Endothelial cell (in vitro differentiated cells): ENCODE measurements around the gene SMIM14. TPM values are rescaled to one million over a fixed set of nuclear protein-coding genes. Genes with fewer than 3 reads are reported as not detected.
"Not testable (repeated sequence)": the region's sequence is repeated elsewhere in the genome, so short reads cannot be mapped to it uniquely, and the experiment has no call there.

Experiments used
- DNase-seq: peaks from one replicate; pipeline ENCODE4 v3.0.0; 2021; ENCODE audit warnings: low spot score
- H3K27ac Mint-ChIP-seq: one replicate; pipeline ENCODE4 v1.8.0; 2021; ENCODE audit warnings: mixed read lengths, inconsistent platforms; ENCODE audit not compliant: unreplicated experiment
- H3K27me3 Mint-ChIP-seq: one replicate; pipeline ENCODE4 v1.8.0; 2021; ENCODE audit warnings: mild to moderate bottlenecking, moderate library complexity, mixed read lengths, inconsistent platforms; ENCODE audit not compliant: unreplicated experiment
- H3K36me3 Mint-ChIP-seq: one replicate; pipeline ENCODE4 v1.8.0; 2021; ENCODE audit warnings: mild to moderate bottlenecking, low read depth, mixed read lengths, inconsistent platforms; ENCODE audit not compliant: unreplicated experiment
- H3K4me1 Mint-ChIP-seq: one replicate; pipeline ENCODE4 v1.8.0; 2021; ENCODE audit warnings: mild to moderate bottlenecking, mixed read lengths, inconsistent platforms; ENCODE audit not compliant: unreplicated experiment
- H3K4me3 Mint-ChIP-seq: one replicate; pipeline ENCODE4 v1.8.0; 2021; ENCODE audit warnings: mild to moderate bottlenecking, mixed read lengths, inconsistent platforms; ENCODE audit not compliant: unreplicated experiment
- H3K9me3 Mint-ChIP-seq: one replicate; pipeline ENCODE4 v1.8.0; 2021; ENCODE audit warnings: mixed read lengths, inconsistent platforms; ENCODE audit not compliant: unreplicated experiment
- total RNA-seq: library from RNA; stranded (reverse); fragmentation: NEBNext Ultra II Directional; extraction: Animal tissue kit (Norgen Biotek cat#: 25700); gene quantifications from one replicate; pipeline ENCODE4 v1.2.1, GENCODE V29; 2021; ENCODE audit not compliant: unreplicated experiment
- TF ChIP-seq, protein P1 (sequence below): fragments of 200-600 bp; sonication (generic); IDR thresholded peaks from one replicate; pipeline ENCODE4 v1.5.0; 2021; ENCODE audit warnings: antibody characterized with exemption; ENCODE audit not compliant: unreplicated experiment

SMIM14 gene
- total RNA-seq, 1 donor from 2014 or later: 19.4 TPM

- H3K27me3 Mint-ChIP-seq: no peaks in the 10 kb centered on the region
- no peaks in the 10 kb centered on the region for H3K36me3 Mint-ChIP-seq
- no peaks in the 10 kb centered on the region for H3K4me1 Mint-ChIP-seq
- no peak overlapping the region for H3K27ac Mint-ChIP-seq
- no peaks in the 10 kb centered on the region for H3K9me3 Mint-ChIP-seq
- TF ChIP-seq, protein P1, sequence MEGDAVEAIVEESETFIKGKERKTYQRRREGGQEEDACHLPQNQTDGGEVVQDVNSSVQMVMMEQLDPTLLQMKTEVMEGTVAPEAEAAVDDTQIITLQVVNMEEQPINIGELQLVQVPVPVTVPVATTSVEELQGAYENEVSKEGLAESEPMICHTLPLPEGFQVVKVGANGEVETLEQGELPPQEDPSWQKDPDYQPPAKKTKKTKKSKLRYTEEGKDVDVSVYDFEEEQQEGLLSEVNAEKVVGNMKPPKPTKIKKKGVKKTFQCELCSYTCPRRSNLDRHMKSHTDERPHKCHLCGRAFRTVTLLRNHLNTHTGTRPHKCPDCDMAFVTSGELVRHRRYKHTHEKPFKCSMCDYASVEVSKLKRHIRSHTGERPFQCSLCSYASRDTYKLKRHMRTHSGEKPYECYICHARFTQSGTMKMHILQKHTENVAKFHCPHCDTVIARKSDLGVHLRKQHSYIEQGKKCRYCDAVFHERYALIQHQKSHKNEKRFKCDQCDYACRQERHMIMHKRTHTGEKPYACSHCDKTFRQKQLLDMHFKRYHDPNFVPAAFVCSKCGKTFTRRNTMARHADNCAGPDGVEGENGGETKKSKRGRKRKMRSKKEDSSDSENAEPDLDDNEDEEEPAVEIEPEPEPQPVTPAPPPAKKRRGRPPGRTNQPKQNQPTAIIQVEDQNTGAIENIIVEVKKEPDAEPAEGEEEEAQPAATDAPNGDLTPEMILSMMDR: no peak
- H3K4me3 Mint-ChIP-seq: no peak overlapping the region
- no peak for DNase-seq
Measured at GRCh38 chr4:39518484-39518883, 120.2 kb downstream of the SMIM14 start.

- H3K36me3 Mint-ChIP-seq: peaks cover 6% of the 10 kb centered on the region
- H3K27ac Mint-ChIP-seq: no peak overlapping the region
- H3K27me3 Mint-ChIP-seq: no peaks in the 10 kb centered on the region
- no peak overlapping the region for H3K4me3 Mint-ChIP-seq
- TF ChIP-seq, protein P1: no peak
- no peak for DNase-seq
- H3K9me3 Mint-ChIP-seq: no peaks in the 10 kb centered on the region
- H3K4me1 Mint-ChIP-seq: no peaks in the 10 kb centered on the region
Measured at GRCh38 chr4:39516407-39516966, 122.2 kb downstream of the SMIM14 start.

- not testable (repeated sequence) for H3K4me1 Mint-ChIP-seq, DNase-seq, H3K27ac Mint-ChIP-seq, H3K36me3 Mint-ChIP-seq, H3K9me3 Mint-ChIP-seq, H3K27me3 Mint-ChIP-seq, H3K4me3 Mint-ChIP-seq
Measured at GRCh38 chr4:39515669-39516401, 122.8 kb downstream of the SMIM14 start.

DNA sequence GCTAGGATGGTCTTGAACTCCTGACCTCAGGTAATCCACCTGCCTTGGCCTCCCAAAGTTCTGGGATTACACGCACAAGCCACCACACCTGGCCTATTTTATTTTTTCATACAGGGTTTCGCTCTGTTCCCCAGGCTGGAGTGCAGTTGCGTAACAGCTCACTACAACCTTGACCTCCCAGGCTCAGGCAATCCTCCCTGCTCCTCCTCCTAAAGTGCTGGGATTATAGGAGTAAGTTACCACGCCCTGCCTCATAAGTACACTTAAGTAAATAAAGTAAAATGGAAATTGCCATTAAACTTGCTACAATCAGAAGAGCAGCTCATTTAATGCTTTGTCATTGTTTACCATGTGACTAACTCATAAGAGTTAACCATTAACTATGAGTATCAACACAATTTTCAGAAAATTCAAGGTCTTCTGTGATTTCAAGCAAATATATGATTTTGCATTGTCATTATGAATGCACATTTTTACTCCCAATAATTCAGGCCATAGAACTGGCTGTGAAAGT is 123.7 kb downstream of the SMIM14 start:
- no peaks in the 10 kb centered on the region for H3K4me1 Mint-ChIP-seq
- no peaks in the 10 kb centered on the region for H3K9me3 Mint-ChIP-seq
- TF ChIP-seq, protein P1: no peak
- no peaks in the 10 kb centered on the region for H3K27me3 Mint-ChIP-seq
- no peak for DNase-seq
- peaks cover 7% of the 10 kb centered on the region for H3K36me3 Mint-ChIP-seq
- no peak overlapping the region for H3K4me3 Mint-ChIP-seq
- H3K27ac Mint-ChIP-seq: no peak overlapping the region

DNA sequence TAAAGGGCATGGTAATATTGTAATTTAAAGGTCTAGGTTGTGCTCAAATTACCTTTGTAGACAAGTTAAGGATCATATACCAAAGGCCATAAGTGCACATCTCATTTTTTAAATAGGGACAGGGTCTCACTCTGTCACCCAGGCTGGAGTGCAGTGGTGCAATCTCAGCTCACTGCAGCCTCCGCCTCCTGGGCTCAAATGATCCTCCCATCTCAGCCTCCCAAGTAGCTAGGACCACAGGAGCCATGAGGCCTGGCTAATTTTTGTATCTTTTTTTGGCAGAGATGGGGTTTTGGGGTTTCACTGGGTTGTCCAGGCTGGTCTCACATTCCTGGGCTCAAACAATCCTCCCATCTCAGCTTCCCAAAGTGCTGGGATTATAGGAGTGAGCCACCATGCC is 124.4 kb downstream of the SMIM14 start:
- not testable (repeated sequence) for H3K27ac Mint-ChIP-seq, H3K27me3 Mint-ChIP-seq, H3K4me1 Mint-ChIP-seq, H3K9me3 Mint-ChIP-seq, H3K4me3 Mint-ChIP-seq, DNase-seq
- peaks cover 14% of the 10 kb centered on the region for H3K36me3 Mint-ChIP-seq

GRCh38 chr4:39510348-39510929 is 128.2 kb downstream of the SMIM14 start:
- Mint-ChIP-seq H3K9me3 (no peaks in the 10 kb centered on the region), H3K27me3 (no peaks in the 10 kb centered on the region), H3K36me3 (peaks cover 20% of the 10 kb centered on the region), H3K27ac (no peak overlapping the region), H3K4me3 (no peak overlapping the region), H3K4me1 (no peaks in the 10 kb centered on the region)
- no peak for DNase-seq
- TF ChIP-seq, protein P1: no peak
